K562 (cell line): ENCODE data around the gene NAA80. TPM values are rescaled to one million over a fixed set of nuclear protein-coding genes. Genes with fewer than 3 reads are reported as not detected.

Experiments used
- ATF7 ChIP-seq: fragments of 450-650 bp; IDR thresholded peaks from 2 replicates; pipeline ENCODE4 v1.7.1; 2014; ENCODE audit warnings: mild to moderate bottlenecking, moderate library complexity
- CBFB ChIP-seq: sonication (generic); formaldehyde crosslinking; IDR thresholded peaks from 2 replicates; pipeline ENCODE4 v1.4.0; 2020; ENCODE audit warnings: mild to moderate bottlenecking, missing genetic modification reagents
- CBX8 ChIP-seq: fragments of 200-600 bp; sonication (generic); IDR thresholded peaks from 2 replicates; pipeline ENCODE4 v1.6.1; 2012; ENCODE audit warnings: borderline replicate concordance, mixed run types, low read depth, mild to moderate bottlenecking, moderate library complexity, mixed read lengths, low read length, control low read depth, inconsistent platforms; ENCODE audit not compliant: poor library complexity, severe bottlenecking; ENCODE audit errors: extremely low read depth
- CEBPZ ChIP-seq: fragments of 150-350 bp; IDR thresholded peaks from 2 replicates; pipeline ENCODE4 v1.6.1; 2014; ENCODE audit warnings: low read depth, mild to moderate bottlenecking, low read length, borderline replicate concordance
- DIDO1 ChIP-seq: fragments of 450-650 bp; IDR thresholded peaks from 2 replicates; pipeline ENCODE4 v1.6.1; 2016; ENCODE audit warnings: low read depth, missing biosample characterization, missing genetic modification characterization
- DMBX1 ChIP-seq: fragments of 250-450 bp; sonication (Bioruptor Pico); IDR thresholded peaks from 2 replicates; pipeline ENCODE4 v1.8.0; 2022; ENCODE audit warnings: inconsistent platforms, mild to moderate bottlenecking, moderate library complexity, borderline replicate concordance
- ETS2 ChIP-seq: IDR thresholded peaks from 2 replicates; pipeline ENCODE4 v1.6.1; 2016; ENCODE audit warnings: borderline replicate concordance, missing genetic modification characterization, mild to moderate bottlenecking, moderate library complexity, missing compliant biosample characterization; ENCODE audit not compliant: poor library complexity, severe bottlenecking
- EWSR1 ChIP-seq: fragments of 450-650 bp; IDR thresholded peaks from 2 replicates; pipeline ENCODE4 v1.6.1; 2018; ENCODE audit warnings: borderline replicate concordance, mild to moderate bottlenecking, low read depth, moderate library complexity; ENCODE audit not compliant: partially characterized antibody
- GATAD2B ChIP-seq: fragments of 450-650 bp; IDR thresholded peaks from 2 replicates; pipeline ENCODE4 v1.6.1; 2017; ENCODE audit warnings: mild to moderate bottlenecking, borderline replicate concordance
- HNRNPLL ChIP-seq: fragments of 200-400 bp; formaldehyde crosslinking; IDR thresholded peaks from 2 replicates; pipeline ENCODE4 v1.6.1; 2017; ENCODE audit warnings: low read length, low read depth, mild to moderate bottlenecking; ENCODE audit not compliant: poor library complexity, severe bottlenecking
- MYNN ChIP-seq, 2 experiments: sonication (generic); formaldehyde crosslinking in 1 of 2; IDR thresholded peaks; 2 replicates each; pipeline versions ENCODE4 v1.5.0 to v1.6.1; 2016 to 2020; ENCODE audit warnings: antibody characterized with exemption in 1 of 2, missing genetic modification reagents in 1 of 2
- NFIC ChIP-seq: fragments of 450-650 bp; IDR thresholded peaks from 2 replicates; pipeline ENCODE4 v1.6.1; 2017; ENCODE audit warnings: mild to moderate bottlenecking, inconsistent platforms
- NFYB ChIP-seq: IDR thresholded peaks from 2 replicates; pipeline ENCODE4 v1.6.1; 2011; ENCODE audit warnings: mild to moderate bottlenecking, moderate library complexity; ENCODE audit not compliant: insufficient read length; ENCODE audit errors: extremely low read depth
- RBM25 ChIP-seq: fragments of 200-400 bp; formaldehyde crosslinking; IDR thresholded peaks from 2 replicates; pipeline ENCODE4 v1.6.1; 2018; ENCODE audit warnings: low read length, low read depth, moderate library complexity; ENCODE audit not compliant: severe bottlenecking
- TEAD4 ChIP-seq, 2 experiments: sonication (generic) in 1 of 2; formaldehyde crosslinking in 1 of 2; IDR thresholded peaks; 2 replicates each; pipeline versions ENCODE4 v1.6.1 to v1.8.0; 2012 to 2022; ENCODE audit warnings: borderline replicate concordance in 1 of 2, inconsistent platforms in 1 of 2, low read length in 1 of 2, mild to moderate bottlenecking in 1 of 2, missing genetic modification reagents in 1 of 2
- TFAP4 ChIP-seq: sonication (generic); formaldehyde crosslinking; IDR thresholded peaks from 2 replicates; pipeline ENCODE4 v1.8.0; 2022; ENCODE audit warnings: missing genetic modification reagents, mild to moderate bottlenecking, moderate library complexity, borderline replicate concordance
- XRCC3 ChIP-seq: fragments of 450-650 bp; IDR thresholded peaks from 2 replicates; pipeline ENCODE4 v1.6.1; 2017; ENCODE audit warnings: mild to moderate bottlenecking, moderate library complexity
- ZBTB7A ChIP-seq: IDR thresholded peaks from 2 replicates; pipeline ENCODE4 v1.6.1; 2011; ENCODE audit warnings: low read depth, mild to moderate bottlenecking, low read length, moderate library complexity, borderline replicate concordance; ENCODE audit not compliant: control insufficient read depth
- ZKSCAN3 ChIP-seq: fragments of 250-450 bp; sonication (Bioruptor Pico); IDR thresholded peaks from 2 replicates; pipeline ENCODE4 v1.4.0; 2020
- ZNF224 ChIP-seq: sonication (generic); formaldehyde crosslinking; IDR thresholded peaks from 2 replicates; pipeline ENCODE4 v1.8.0; 2022; ENCODE audit warnings: mild to moderate bottlenecking, missing genetic modification reagents
- ZNF23 ChIP-seq: fragments of 250-450 bp; sonication (Bioruptor Pico); IDR thresholded peaks from 2 replicates; pipeline ENCODE4 v1.4.0; 2020; ENCODE audit warnings: mild to moderate bottlenecking
- ZNF644 ChIP-seq: fragments of 200-800 bp; sonication (Bioruptor generic); IDR thresholded peaks from 2 replicates; pipeline ENCODE4 v1.6.1; 2016; ENCODE audit warnings: low read depth, missing genetic modification characterization, missing compliant biosample characterization
- polyA plus RNA-seq, 8 experiments: library from polyadenylated mRNA; depleted of rRNA in 4 of 8; stranded (reverse) in 5 of 8; unstranded in 3 of 8; fragments of >200 nt; fragmentation: Nextera tagmentation in 2 of 8; fragmentation: Illumina TruSeq in 1 of 8; extraction: Ambion mirVana in 2 of 8; extraction: Trizol in 1 of 8; gene quantifications; 2 replicates each; pipeline versions ENCODE4 v1.2.1 to v1.2.3, GENCODE V29; 2011 to 2014; ENCODE audit warnings: inconsistent platforms in 1 of 8, missing spikeins in 1 of 8
- total RNA-seq, 7 experiments: library from RNA; depleted of rRNA in 6 of 7; stranded (reverse); fragments of >200 nt in 6 of 7; fragmentation: Illumina TruSeq in 2 of 7; extraction: Trizol in 2 of 7; gene quantifications; 2 replicates each; pipeline versions ENCODE4 v1.2.1 to v1.2.3, GENCODE V29; 2011 to 2021; ENCODE audit warnings: low replicate concordance in 1 of 7
- TF ChIP-seq, protein P1 (sequence below): sonication (generic); formaldehyde crosslinking; IDR thresholded peaks from 2 replicates; pipeline ENCODE4 v1.8.0; 2022; ENCODE audit warnings: missing genetic modification reagents, mild to moderate bottlenecking, borderline replicate concordance

Gene NAA80
- total and polyA plus RNA-seq, 9 of the 15 experiments (the other 6 are each of a cell fraction or from before 2014, with no cell fraction given), result 0.82 to 24.0 (median 8.6) TPM

DNA sequence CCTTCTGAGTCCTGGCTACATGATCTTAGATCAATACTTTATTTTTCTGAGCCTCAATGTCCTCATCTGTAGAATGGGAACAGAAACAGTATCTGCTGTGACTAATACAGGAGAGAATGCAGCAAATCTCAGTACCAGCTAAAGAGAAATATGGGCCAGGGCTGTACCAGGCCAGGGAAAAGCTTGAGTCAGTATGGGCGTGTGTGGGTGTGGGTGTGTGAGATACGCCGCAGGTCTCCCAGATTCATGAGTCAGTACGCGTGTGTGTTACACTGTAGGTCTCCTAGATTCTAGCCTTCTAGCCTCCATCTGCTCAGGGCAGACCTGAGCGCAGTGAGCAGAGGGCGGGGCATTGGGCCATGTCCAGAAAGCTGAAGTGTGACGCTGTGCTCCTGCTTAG, 48.0 kb downstream of the NAA80 start (continued):
- TF ChIP-seq HNRNPLL (no peak), CEBPZ (no peak), ZBTB7A (no peak), TFAP4 (no peak), GATAD2B (no peak), CBX8 (no peak), TEAD4 (IDR thresholded peaks at IDR 0.05; ENCODE audit: low read length) (peak; percentile 62), TEAD4 (CRISPR knock-in tag; IDR thresholded peaks at IDR 0.05; ENCODE audit: borderline replicate concordance) (no peak), DIDO1 (no peak), CBFB (CRISPR knock-in tag) (no peak), DMBX1 (CRISPR knock-in tag) (no peak), NFYB (no peak), NFIC (peak; percentile 35; the same call in 1 of the 2 replicates), ETS2 (tag) (no peak), ATF7 (no peak), XRCC3 (no peak), ZNF23 (CRISPR knock-in tag) (no peak), RBM25 (peak; percentile 76), ZNF644 (tag) (no peak), EWSR1 (no peak), ZNF224 (CRISPR knock-in tag) (no peak), MYNN (IDR thresholded peaks at IDR 0.05) (no peak), MYNN (CRISPR knock-in tag; IDR thresholded peaks at IDR 0.05) (no peak), ZKSCAN3 (CRISPR knock-in tag) (no peak)
- TF ChIP-seq, protein P1, sequence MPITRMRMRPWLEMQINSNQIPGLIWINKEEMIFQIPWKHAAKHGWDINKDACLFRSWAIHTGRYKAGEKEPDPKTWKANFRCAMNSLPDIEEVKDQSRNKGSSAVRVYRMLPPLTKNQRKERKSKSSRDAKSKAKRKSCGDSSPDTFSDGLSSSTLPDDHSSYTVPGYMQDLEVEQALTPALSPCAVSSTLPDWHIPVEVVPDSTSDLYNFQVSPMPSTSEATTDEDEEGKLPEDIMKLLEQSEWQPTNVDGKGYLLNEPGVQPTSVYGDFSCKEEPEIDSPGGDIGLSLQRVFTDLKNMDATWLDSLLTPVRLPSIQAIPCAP (CRISPR knock-in tag), result no peak
